GM12878 (cell line): ENCODE data around the gene DCDC1. TPM values are rescaled to one million over a fixed set of nuclear protein-coding genes. Genes with fewer than 3 reads are reported as not detected.

Experiments
- CTCF ChIP-seq, 3 experiments: IDR thresholded peaks in 2 of 3; conservative IDR thresholded peaks in 1 of 3; 2 replicates each; pipeline ENCODE4 v1.5.1; 2011; ENCODE audit warnings: low read depth in 3 of 3, low read length in 3 of 3, mild to moderate bottlenecking in 3 of 3, control low read depth in 2 of 3, moderate library complexity in 2 of 3, inconsistent platforms in 1 of 3, mixed read lengths in 1 of 3; ENCODE audit not compliant: control insufficient read depth in 2 of 3, insufficient read depth in 1 of 3; ENCODE audit errors: extremely low read depth in 1 of 3
- EGR1 ChIP-seq, 2 experiments: IDR thresholded peaks; 1 replicate in 1 of 2; 2 replicates in 1 of 2; pipeline ENCODE4 v1.6.1; 2011 to 2012; ENCODE audit warnings: low read depth in 2 of 2, low read length in 2 of 2, borderline replicate concordance in 1 of 2, mild to moderate bottlenecking in 1 of 2, moderate library complexity in 1 of 2
- polyA plus RNA-seq, 11 experiments: library from polyadenylated mRNA; depleted of rRNA in 4 of 11; unstranded in 6 of 11; stranded (reverse) in 5 of 11; fragments of >200 nt; fragmentation: Nextera tagmentation in 4 of 11; fragmentation: Illumina TruSeq in 1 of 11; extraction: Ambion mirVana in 4 of 11; extraction: Trizol in 1 of 11; gene quantifications; 1 replicate in 1 of 11; 2 replicates in 10 of 11; pipeline versions ENCODE4 v1.2.1 to v1.2.3, GENCODE V29; 2011 to 2016; ENCODE audit warnings: inconsistent platforms in 2 of 11, missing spikeins in 2 of 11, low read depth in 1 of 11
- total RNA-seq, 4 experiments: library from RNA; depleted of rRNA in 3 of 4; stranded (reverse); fragments of >200 nt in 3 of 4; fragmentation: Illumina TruSeq in 1 of 4; extraction: Trizol in 1 of 4; gene quantifications; 2 replicates each; pipeline versions ENCODE4 v1.2.1 to v1.2.3, GENCODE V29; 2013 to 2021
- TF ChIP-seq, protein P1 (sequence below): fragments of 450-650 bp; IDR thresholded peaks from 2 replicates; pipeline ENCODE4 v1.6.1; 2014; ENCODE audit warnings: mild to moderate bottlenecking
- TF ChIP-seq, protein P2 (sequence below): fragments of 450-650 bp; IDR thresholded peaks from 2 replicates; pipeline ENCODE4 v1.6.1; 2018; ENCODE audit warnings: mild to moderate bottlenecking, low read depth, moderate library complexity; ENCODE audit not compliant: partially characterized antibody
- TF ChIP-seq, protein P3 (sequence below): fragments of 450-650 bp; formaldehyde crosslinking; IDR thresholded peaks from 2 replicates; pipeline ENCODE4 v1.5.0; 2022; ENCODE audit warnings: mild to moderate bottlenecking, missing genetic modification characterization

DCDC1 gene
- total and polyA plus RNA-seq, 10 of the 15 experiments (the other 5 are each of a cell fraction or from before 2014, with no cell fraction given): not detected

DNA sequence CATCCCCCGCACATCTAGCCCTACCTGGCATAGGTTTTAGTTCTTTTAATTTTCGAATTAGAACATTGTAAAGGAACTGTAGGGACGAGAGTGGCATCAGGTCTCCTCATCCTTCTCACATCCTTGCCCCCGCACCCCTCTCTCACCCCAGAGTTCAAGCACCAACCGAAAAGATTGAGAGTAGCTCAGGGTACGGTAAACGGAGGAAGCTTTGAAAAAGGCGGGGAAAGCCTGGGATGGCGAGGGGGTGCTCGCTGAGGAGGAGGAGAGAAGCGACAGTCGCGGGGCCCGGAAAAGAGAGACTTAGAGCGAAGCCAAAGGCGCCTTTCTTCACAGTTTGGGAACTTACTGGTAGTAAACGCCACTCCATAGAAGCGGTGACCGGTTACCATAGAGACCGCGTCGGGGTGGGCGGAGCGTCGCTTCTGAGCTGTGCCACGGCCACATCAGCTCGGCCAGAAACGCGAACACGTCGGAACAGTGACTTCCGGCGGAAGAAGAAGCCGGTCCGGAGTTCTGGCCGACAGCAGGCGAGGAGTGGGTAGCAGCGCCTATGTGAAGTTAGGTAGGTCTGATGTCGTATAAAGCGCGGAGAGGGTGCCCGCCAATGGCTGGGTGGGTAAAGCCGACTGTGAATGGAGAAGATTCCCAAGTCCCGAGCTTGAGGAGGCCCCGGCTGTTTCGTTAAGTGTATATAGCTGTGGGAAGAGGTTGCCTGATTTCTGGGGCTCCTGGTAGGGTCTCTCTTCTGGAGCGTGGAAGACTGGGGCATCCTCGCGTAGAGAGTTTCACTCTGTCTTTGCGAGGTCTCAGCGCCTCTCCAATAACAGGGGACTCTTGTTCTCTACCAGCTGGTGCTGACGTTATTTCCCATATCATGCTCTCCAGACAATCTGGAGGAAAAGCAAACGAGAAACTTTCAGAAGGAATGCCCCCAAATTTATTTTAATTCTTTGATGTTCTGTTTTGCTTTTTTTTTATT lies at the start of gene DCDC1, which contains the start of gene DNAJC24 (continued):
- TF ChIP-seq, protein P1, sequence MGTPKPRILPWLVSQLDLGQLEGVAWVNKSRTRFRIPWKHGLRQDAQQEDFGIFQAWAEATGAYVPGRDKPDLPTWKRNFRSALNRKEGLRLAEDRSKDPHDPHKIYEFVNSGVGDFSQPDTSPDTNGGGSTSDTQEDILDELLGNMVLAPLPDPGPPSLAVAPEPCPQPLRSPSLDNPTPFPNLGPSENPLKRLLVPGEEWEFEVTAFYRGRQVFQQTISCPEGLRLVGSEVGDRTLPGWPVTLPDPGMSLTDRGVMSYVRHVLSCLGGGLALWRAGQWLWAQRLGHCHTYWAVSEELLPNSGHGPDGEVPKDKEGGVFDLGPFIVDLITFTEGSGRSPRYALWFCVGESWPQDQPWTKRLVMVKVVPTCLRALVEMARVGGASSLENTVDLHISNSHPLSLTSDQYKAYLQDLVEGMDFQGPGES: peak; percentile 9; the same call in 1 of the 2 replicates
- TF ChIP-seq, protein P2, sequence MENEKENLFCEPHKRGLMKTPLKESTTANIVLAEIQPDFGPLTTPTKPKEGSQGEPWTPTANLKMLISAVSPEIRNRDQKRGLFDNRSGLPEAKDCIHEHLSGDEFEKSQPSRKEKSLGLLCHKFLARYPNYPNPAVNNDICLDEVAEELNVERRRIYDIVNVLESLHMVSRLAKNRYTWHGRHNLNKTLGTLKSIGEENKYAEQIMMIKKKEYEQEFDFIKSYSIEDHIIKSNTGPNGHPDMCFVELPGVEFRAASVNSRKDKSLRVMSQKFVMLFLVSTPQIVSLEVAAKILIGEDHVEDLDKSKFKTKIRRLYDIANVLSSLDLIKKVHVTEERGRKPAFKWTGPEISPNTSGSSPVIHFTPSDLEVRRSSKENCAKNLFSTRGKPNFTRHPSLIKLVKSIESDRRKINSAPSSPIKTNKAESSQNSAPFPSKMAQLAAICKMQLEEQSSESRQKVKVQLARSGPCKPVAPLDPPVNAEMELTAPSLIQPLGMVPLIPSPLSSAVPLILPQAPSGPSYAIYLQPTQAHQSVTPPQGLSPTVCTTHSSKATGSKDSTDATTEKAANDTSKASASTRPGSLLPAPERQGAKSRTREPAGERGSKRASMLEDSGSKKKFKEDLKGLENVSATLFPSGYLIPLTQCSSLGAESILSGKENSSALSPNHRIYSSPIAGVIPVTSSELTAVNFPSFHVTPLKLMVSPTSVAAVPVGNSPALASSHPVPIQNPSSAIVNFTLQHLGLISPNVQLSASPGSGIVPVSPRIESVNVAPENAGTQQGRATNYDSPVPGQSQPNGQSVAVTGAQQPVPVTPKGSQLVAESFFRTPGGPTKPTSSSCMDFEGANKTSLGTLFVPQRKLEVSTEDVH: peak; percentile 88
- peak; percentile 57 to 64 for TF ChIP-seq EGR1 (IDR thresholded peaks at IDR 0.05; ENCODE audit: borderline replicate concordance in 1 of 2, low read depth in 2 of 2, low read length in 2 of 2)
- TF ChIP-seq, protein P3, sequence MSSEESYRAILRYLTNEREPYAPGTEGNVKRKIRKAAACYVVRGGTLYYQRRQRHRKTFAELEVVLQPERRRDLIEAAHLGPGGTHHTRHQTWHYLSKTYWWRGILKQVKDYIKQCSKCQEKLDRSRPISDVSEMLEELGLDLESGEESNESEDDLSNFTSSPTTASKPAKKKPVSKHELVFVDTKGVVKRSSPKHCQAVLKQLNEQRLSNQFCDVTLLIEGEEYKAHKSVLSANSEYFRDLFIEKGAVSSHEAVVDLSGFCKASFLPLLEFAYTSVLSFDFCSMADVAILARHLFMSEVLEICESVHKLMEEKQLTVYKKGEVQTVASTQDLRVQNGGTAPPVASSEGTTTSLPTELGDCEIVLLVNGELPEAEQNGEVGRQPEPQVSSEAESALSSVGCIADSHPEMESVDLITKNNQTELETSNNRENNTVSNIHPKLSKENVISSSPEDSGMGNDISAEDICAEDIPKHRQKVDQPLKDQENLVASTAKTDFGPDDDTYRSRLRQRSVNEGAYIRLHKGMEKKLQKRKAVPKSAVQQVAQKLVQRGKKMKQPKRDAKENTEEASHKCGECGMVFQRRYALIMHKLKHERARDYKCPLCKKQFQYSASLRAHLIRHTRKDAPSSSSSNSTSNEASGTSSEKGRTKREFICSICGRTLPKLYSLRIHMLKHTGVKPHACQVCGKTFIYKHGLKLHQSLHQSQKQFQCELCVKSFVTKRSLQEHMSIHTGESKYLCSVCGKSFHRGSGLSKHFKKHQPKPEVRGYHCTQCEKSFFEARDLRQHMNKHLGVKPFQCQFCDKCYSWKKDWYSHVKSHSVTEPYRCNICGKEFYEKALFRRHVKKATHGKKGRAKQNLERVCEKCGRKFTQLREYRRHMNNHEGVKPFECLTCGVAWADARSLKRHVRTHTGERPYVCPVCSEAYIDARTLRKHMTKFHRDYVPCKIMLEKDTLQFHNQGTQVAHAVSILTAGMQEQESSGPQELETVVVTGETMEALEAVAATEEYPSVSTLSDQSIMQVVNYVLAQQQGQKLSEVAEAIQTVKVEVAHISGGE: peak; percentile 91
- TF ChIP-seq CTCF (IDR thresholded peaks at IDR 0.05 in 2 of 3, conservative IDR thresholded peaks at IDR 0.05 in 1 of 3; ENCODE audit: control insufficient read depth in 2 of 3, extremely low read depth in 1 of 3, insufficient read depth in 1 of 3, low read depth in 3 of 3, low read length in 3 of 3): no peak
